GM23338 (cell line): ENCODE results near the gene MCC.

Experiments used
- CREB1 ChIP-seq: fragments of 250-450 bp; sonication (Bioruptor Pico); IDR thresholded peaks from 2 replicates; pipeline ENCODE4 v1.5.0; 2020; ENCODE audit warnings: low read depth, mild to moderate bottlenecking, moderate library complexity
- CTCF ChIP-seq, 2 experiments: fragments of 200-600 bp in 1 of 2; sonication (generic) in 1 of 2; conservative IDR thresholded peaks; 2 replicates each; pipeline versions ENCODE4 v1.5.1 to v1.6.1; 2016 to 2017; ENCODE audit warnings: antibody characterized with exemption in 2 of 2, low read depth in 2 of 2, mild to moderate bottlenecking in 2 of 2, moderate library complexity in 1 of 2
- EZH2 ChIP-seq: fragments of 200-600 bp; sonication (generic); IDR thresholded peaks from one replicate; pipeline ENCODE4 v1.8.0; 2017; ENCODE audit warnings: antibody characterized with exemption, mild to moderate bottlenecking, low read depth; ENCODE audit not compliant: unreplicated experiment
- EZH2phosphoT487 ChIP-seq: fragments of 200-600 bp; sonication (generic); IDR thresholded peaks from one replicate; pipeline ENCODE4 v1.8.1; 2018; ENCODE audit warnings: antibody characterized with exemption; ENCODE audit not compliant: unreplicated experiment
- JUNB ChIP-seq: IDR thresholded peaks from one replicate; pipeline ENCODE4 v1.6.1; 2016; ENCODE audit warnings: antibody characterized with exemption; ENCODE audit not compliant: unreplicated experiment
- POLR2AphosphoS5 ChIP-seq: IDR thresholded peaks from 2 replicates; pipeline ENCODE4 v1.6.1; 2016; ENCODE audit warnings: antibody characterized with exemption, low read depth
- REST ChIP-seq: IDR thresholded peaks from one replicate; pipeline ENCODE4 v1.6.1; 2018; ENCODE audit warnings: antibody characterized with exemption; ENCODE audit not compliant: unreplicated experiment
- STAT1 ChIP-seq: IDR thresholded peaks from one replicate; pipeline ENCODE4 v1.6.1; 2016; ENCODE audit warnings: antibody characterized with exemption; ENCODE audit not compliant: unreplicated experiment
- ZNF331 ChIP-seq: fragments of 250-450 bp; sonication (Bioruptor Pico); IDR thresholded peaks from 2 replicates; pipeline ENCODE4 v1.5.0; 2020; ENCODE audit warnings: low read depth, mild to moderate bottlenecking, moderate library complexity
- ZNF462 ChIP-seq: fragments of 250-450 bp; sonication (Bioruptor Pico); IDR thresholded peaks from 2 replicates; pipeline ENCODE4 v1.5.0; 2020; ENCODE audit warnings: mild to moderate bottlenecking, moderate library complexity

GRCh38 chr5:113257545-113257944 lies 230.7 kb downstream of the MCC start:
- no peak for TF ChIP-seq CTCF (conservative IDR thresholded peaks at IDR 0.05; ENCODE audit: low read depth in 2 of 2)
- no peak for TF ChIP-seq POLR2AphosphoS5
- no peak for TF ChIP-seq JUNB
- no peak for TF ChIP-seq CREB1 (CRISPR knock-in tag)
- TF ChIP-seq EZH2: no peak
- TF ChIP-seq EZH2phosphoT487: no peak
- TF ChIP-seq ZNF331 (CRISPR knock-in tag): no peak
- no peak for TF ChIP-seq REST
- no peak for TF ChIP-seq STAT1
- no peak for TF ChIP-seq ZNF462 (CRISPR knock-in tag)
